Aorta (tissue), 5 donors: ENCODE data around the gene C19orf18. TPM values are rescaled to one million over a fixed set of nuclear protein-coding genes. Genes with fewer than 3 reads are reported as not detected.
A peak's percentile ranks its signal among the peaks of the same experiment; 100 is the strongest.

Experiments
- ATAC-seq: fragments of 200-7000 bp; cut with Tn5 transposase; one replicate; pipeline ENCODE4 v1.9.1; 2022; ENCODE audit warnings: moderate library complexity; ENCODE audit not compliant: low FRiP score
- DNase-seq, 2 donors: peaks; one replicate each; pipeline ENCODE4 v3.0.0-alpha.2; 2020
- H3K27ac ChIP-seq, 2 donors: one replicate each; pipeline ENCODE4 v1.5.1; 2013; ENCODE audit warnings: low read length in 2 of 2, mild to moderate bottlenecking in 2 of 2, moderate library complexity in 2 of 2, control low read depth in 1 of 2, inconsistent platforms in 1 of 2, low read depth in 1 of 2
- H3K27me3 ChIP-seq, 2 donors: one replicate each; pipeline ENCODE4 v1.6.1; 2013; ENCODE audit warnings: control low read depth in 1 of 2, low read length in 1 of 2, mild to moderate bottlenecking in 1 of 2, moderate library complexity in 1 of 2; ENCODE audit not compliant: insufficient read depth in 2 of 2, control insufficient read depth in 1 of 2
- H3K36me3 ChIP-seq, 2 donors: one replicate each; pipeline ENCODE4 v1.6.1; 2013; ENCODE audit warnings: control low read depth in 1 of 2, low read length in 1 of 2, mild to moderate bottlenecking in 1 of 2; ENCODE audit not compliant: insufficient read depth in 2 of 2, control insufficient read depth in 1 of 2
- H3K4me1 ChIP-seq, 2 donors: one replicate each; pipeline ENCODE4 v1.6.1; 2013; ENCODE audit warnings: low read length in 2 of 2, control low read depth in 1 of 2, mild to moderate bottlenecking in 1 of 2, moderate library complexity in 1 of 2; ENCODE audit not compliant: insufficient read depth in 2 of 2, control insufficient read depth in 1 of 2
- H3K4me3 ChIP-seq, 2 donors: one replicate each; pipeline ENCODE4 v1.5.1; 2013; ENCODE audit warnings: low read length in 2 of 2, control low read depth in 1 of 2, mild to moderate bottlenecking in 1 of 2
- H3K9me3 ChIP-seq: one replicate; pipeline ENCODE4 v1.6.1; 2013; ENCODE audit warnings: mild to moderate bottlenecking, low read length; ENCODE audit not compliant: control insufficient read depth
- WGBS, 2 donors: extraction: QIAGEN DNeasy Blood & Tissue Kit; methylation state at CpG; one replicate each; pipeline ENCODE4 v1.1.7; 2013; 5-methylcytosine and 5-hydroxymethylcytosine counted together
- intact Hi-C, 2 donors: fragments of 100-400 bp; cut with DNase I; formaldehyde crosslinking; loops; one replicate each; pipeline versions ENCODE4 v1.14.2 to v1.15.0; 2022
- long read RNA-seq, 2 donors: library from polyadenylated mRNA; unstranded; transcript quantifications; one replicate each; pipeline ENCODE4 v2.0.0, GENCODE V29; 2020 to 2021
- polyA plus RNA-seq, 2 donors: library from polyadenylated mRNA; stranded (reverse); fragments of 200-250 nt; gene quantifications; one replicate each; pipeline ENCODE4 v1.2.3, GENCODE V29; 2013
- total RNA-seq, 2 donors: library from RNA; stranded (reverse); fragmentation: NEBNext Ultra II Directional; extraction: Animal tissue kit (Norgen Biotek cat#: 25700); gene quantifications; one replicate each; pipeline ENCODE4 v1.2.1, GENCODE V29; 2021
- donor health status: healthy with polysubstance abuse.
- donor health status: Bipolar disorder and iron deficiency.
- donor health status: DM: no; HTN: no; CAD: no.
- donor health status: DM: no; HTN: no; CAD: no.
- donor health status: DM: yes; HTN: yes; CAD: no.

The C19orf18 gene
- total RNA-seq (1 to 10 TPM; 1.0 to 2.0 TPM), polyA plus RNA-seq (1 to 10 TPM in 1 of 2 donors, not detected in 1; 2.9 TPM)
- long read RNA-seq, donor 1: 0 reads
- long read RNA-seq, donor 2: 0 reads

DNA sequence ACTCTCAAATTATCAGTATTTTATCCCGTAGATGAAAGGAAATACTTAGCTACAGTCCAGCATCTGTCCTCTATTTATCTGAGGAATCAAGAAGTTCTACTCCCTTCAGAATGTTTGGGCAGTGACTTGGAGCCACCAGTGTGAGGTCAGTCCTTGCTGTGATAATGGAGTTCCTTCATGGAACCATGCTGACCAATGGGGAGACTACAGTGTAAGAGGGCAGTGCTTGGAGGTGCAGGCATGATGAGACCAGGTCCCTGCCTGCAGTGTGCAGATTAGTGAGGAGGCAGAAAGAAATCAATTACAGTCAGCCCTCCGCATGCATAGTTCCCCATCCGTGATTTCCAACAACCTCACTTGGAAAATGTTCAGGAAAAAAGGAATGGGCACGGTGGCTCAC lies at the start of gene C19orf18:
TSS of gene C19orf18 (minus strand) at position 101 of the 400 bp plus-strand sequence. CDS start 102 bp downstream, outside the sequence.
- 91 to 93% methylated on average over 4 of the region's 4 CpGs for WGBS, 2 donors
- intact Hi-C loops: no loop called here
- Histone ChIP-seq H3K27ac (no peak within 1 kb of the TSS), H3K9me3 (peaks cover 31% of the 10 kb centered on the region), H3K4me1 (no peaks in the 10 kb centered on the region), H3K36me3 (peaks cover 2 to 18% of the 10 kb centered on the region in 2 donors), H3K27me3 (no peaks in the 10 kb centered on the region), H3K4me3 (no peak within 1 kb of the TSS)
- DNase-seq (no peak), ATAC-seq (no peak)

DNA sequence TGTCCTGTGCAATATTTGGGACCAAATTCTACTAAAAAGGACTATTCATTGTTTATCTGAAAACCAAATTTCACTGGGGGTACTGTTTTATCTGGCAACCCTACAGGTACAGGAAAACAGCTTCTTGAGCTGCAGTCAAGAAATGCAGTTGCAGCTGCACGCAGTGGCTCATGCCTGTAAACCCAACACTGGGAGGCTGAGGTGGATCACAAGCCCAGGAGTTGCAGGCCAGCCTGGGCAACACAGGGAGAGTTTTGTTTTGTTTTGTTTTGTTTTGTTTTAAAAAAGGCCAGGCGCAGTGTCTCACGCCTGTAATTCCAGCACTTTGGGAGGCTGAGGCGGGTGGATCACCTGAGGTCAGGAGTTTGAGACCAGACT lies 47.9 kb upstream of the C19orf18 start:
- ATAC-seq: no peak
- no peaks in the 10 kb centered on the region for H3K4me1 ChIP-seq
- intact Hi-C loops: no loop called here
- no peak overlapping the region for H3K27ac ChIP-seq
- H3K27me3 ChIP-seq: no peaks in the 10 kb centered on the region
- no peaks in the 10 kb centered on the region for H3K9me3 ChIP-seq
- 49 to 59% methylated on average over 4 of the region's 4 CpGs for WGBS, 2 donors
- no peak overlapping the region for H3K4me3 ChIP-seq
- H3K36me3 ChIP-seq: no peaks in the 10 kb centered on the region
- DNase-seq: peak in 1 of 2 donors; percentile 17

GRCh38 chr19:58021541-58022282 lies 47.4 kb upstream of the C19orf18 start:
- 49 to 50% methylated on average over 30 of the region's 30 CpGs for WGBS, 2 donors
- no peak overlapping the region for H3K4me3 ChIP-seq
- H3K9me3 ChIP-seq: no peaks in the 10 kb centered on the region
- H3K27me3 ChIP-seq: no peaks in the 10 kb centered on the region
- ATAC-seq (peak; percentile 85), DNase-seq (peak in 1 of 2 donors; percentile 66)
- no peaks in the 10 kb centered on the region for H3K36me3 ChIP-seq
- H3K4me1 ChIP-seq: no peaks in the 10 kb centered on the region
- intact Hi-C loops: loop anchor here in 1 of 2 donors (2.0 kb wide), 1 partner anchor 133 kb away; no protein-coding TSS in a partner anchor
- no peak overlapping the region for H3K27ac ChIP-seq

DNA sequence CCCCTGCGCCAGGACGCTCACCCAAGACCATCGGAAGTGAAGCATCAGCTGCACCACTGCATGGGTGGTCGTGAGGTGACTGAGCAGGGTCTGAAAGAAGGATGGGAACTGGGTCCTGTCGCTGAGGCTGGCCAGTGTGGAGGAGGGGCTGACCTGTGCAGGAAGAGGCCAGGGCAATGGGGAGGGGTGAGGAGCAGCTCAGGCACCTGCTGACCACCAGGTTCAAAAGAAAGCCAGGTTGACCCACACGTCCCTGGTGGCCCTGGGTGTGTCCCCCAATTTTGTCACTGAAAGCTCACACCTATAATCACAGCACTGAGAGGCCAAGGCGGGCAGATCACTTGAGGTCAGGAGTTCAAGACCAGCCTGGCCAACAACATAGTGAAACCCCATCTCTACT lies 45.8 kb upstream of the C19orf18 start:
- no peak overlapping the region for H3K27ac ChIP-seq
- peak in 1 of 2 donors; percentile 37 for DNase-seq
- no peak overlapping the region for H3K4me3 ChIP-seq
- WGBS, 2 donors: 72 to 73% methylated on average over 7 of the region's 7 CpGs
- H3K9me3 ChIP-seq: peaks cover 1% of the 10 kb centered on the region
- H3K36me3 ChIP-seq: no peaks in the 10 kb centered on the region
- no peak for ATAC-seq
- H3K27me3 ChIP-seq: no peaks in the 10 kb centered on the region
- H3K4me1 ChIP-seq: no peaks in the 10 kb centered on the region
- intact Hi-C loops: loop anchor here in 1 of 2 donors (2.0 kb wide), 1 partner anchor 135 kb away; no protein-coding TSS in a partner anchor

- intact Hi-C loops: no loop called here
- H3K9me3 ChIP-seq: peaks cover 12% of the 10 kb centered on the region
- 49 to 50% methylated on average over 5 of the region's 5 CpGs for WGBS, 2 donors
These were observed 39.8 kb upstream of the C19orf18 start for GRCh38 chr19:58014141-58014540.

DNA sequence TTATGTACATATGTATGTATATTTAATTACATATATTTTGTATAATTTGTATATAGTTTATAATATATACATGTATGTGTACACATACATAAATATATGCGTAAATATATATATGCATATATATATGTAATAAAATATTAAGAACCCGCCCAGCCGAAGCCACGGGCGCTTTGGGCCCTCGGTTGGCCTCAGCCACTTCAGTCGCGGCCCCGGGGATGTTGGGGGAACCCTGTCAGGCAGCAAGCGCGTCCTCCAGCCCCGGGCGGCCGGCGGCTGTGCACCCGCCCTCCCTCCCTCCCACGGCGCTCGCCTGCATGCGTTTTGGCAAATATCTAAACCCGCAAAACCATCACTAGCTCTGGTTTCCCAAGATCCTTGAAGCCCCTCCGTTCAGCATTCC lies 36.2 kb upstream of the C19orf18 start:
- H3K4me3 ChIP-seq: no peak overlapping the region
- ATAC-seq: no peak

More at GRCh38 chr19:58014141-58014540, 39.8 kb upstream of the C19orf18 start:
- H3K36me3 ChIP-seq: no peaks in the 10 kb centered on the region
- ATAC-seq (no peak), DNase-seq (no peak)
- no peak overlapping the region for H3K4me3 ChIP-seq
- no peaks in the 10 kb centered on the region for H3K4me1 ChIP-seq
- no peaks in the 10 kb centered on the region for H3K27me3 ChIP-seq
- H3K27ac ChIP-seq: no peak overlapping the region

DNA sequence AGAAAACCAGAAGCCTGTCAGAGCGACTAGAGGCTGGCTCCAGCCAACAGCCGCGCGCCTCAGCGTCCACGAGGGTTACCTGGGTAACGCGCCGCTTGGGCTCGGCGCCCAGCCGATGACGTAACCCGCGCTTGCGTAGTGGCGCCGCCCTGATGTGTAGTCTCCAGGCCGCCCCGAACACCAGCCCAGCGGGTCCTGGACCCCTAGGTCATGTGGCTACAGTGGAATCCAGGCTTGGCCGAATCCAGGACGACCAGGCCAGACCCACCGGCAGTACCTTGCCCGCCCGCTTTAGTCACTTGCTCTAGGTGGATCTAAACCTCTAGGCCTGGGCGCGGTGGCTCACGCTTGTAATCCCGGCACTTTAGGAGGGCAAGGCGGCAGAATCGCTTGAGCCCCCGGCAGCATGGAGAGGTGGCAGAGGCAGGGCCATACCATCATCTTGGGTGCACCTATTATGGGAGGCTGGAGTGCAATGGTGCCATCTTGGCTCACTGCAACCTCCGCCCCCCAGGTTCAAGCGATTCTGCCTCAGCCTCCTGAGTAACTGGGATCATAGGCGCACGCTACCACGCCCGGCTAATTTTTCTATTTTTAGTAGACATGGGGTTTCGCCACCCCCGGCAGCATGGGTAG lies 35.5 kb upstream of the C19orf18 start:
- Histone ChIP-seq H3K4me1 (no peaks in the 10 kb centered on the region), H3K27me3 (no peaks in the 10 kb centered on the region), H3K36me3 (peaks cover 0 to 5% of the 10 kb centered on the region in 2 donors), H3K9me3 (peaks cover 22% of the 10 kb centered on the region), H3K4me3 (no peak overlapping the region), H3K27ac (no peak overlapping the region)
- DNase-seq (peak; percentile 71 to 90), ATAC-seq (peak; percentile 96)
- WGBS, 2 donors: 12% methylated on average over 41 of the region's 41 CpGs
- intact Hi-C loops: no loop called here

More for the DNA sequence above, 36.2 kb upstream of the C19orf18 start:
- DNase-seq: no peak
- Histone ChIP-seq H3K4me1 (no peaks in the 10 kb centered on the region), H3K36me3 (peaks cover 0 to 5% of the 10 kb centered on the region in 2 donors), H3K27ac (no peak overlapping the region), H3K27me3 (no peaks in the 10 kb centered on the region), H3K9me3 (peaks cover 21% of the 10 kb centered on the region)
- WGBS, 2 donors: 78 to 80% methylated on average over 22 of the region's 22 CpGs
- intact Hi-C loops: no loop called here

- Histone ChIP-seq H3K27me3 (no peaks in the 10 kb centered on the region), H3K4me1 (no peaks in the 10 kb centered on the region), H3K9me3 (peaks cover 25% of the 10 kb centered on the region), H3K4me3 (no peak overlapping the region), H3K27ac (no peak overlapping the region), H3K36me3 (peaks cover 0 to 8% of the 10 kb centered on the region in 2 donors)
- no peak for ATAC-seq
- WGBS, 2 donors: 2% methylated on average over 21 of the region's 21 CpGs
- no peak for DNase-seq
- intact Hi-C loops: no loop called here
These were observed 34.9 kb upstream of the C19orf18 start for GRCh38 chr19:58009301-58009665.
